ENCODE data around the gene APOL1.

DNA sequence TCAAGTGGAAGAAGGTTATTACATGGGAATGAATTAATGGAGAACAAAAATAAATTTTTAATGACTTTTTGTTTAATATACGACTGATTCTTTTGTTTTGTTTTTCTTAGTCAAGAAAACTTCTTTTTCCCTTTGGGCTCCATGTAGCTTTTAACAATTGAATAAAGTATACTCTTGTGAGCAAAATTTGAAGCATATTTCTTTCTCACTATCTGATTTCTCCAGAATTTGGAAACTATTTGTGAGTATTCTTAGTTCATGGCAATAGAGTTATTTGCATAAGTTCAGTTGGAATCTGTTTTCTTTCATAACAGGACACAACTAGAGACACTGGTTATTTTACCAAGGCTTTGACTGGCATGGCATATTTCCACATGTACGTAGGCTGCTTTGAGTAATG is 3.8 kb upstream of the APOL1 start:
- TF ChIP-seq, protein P1, sequence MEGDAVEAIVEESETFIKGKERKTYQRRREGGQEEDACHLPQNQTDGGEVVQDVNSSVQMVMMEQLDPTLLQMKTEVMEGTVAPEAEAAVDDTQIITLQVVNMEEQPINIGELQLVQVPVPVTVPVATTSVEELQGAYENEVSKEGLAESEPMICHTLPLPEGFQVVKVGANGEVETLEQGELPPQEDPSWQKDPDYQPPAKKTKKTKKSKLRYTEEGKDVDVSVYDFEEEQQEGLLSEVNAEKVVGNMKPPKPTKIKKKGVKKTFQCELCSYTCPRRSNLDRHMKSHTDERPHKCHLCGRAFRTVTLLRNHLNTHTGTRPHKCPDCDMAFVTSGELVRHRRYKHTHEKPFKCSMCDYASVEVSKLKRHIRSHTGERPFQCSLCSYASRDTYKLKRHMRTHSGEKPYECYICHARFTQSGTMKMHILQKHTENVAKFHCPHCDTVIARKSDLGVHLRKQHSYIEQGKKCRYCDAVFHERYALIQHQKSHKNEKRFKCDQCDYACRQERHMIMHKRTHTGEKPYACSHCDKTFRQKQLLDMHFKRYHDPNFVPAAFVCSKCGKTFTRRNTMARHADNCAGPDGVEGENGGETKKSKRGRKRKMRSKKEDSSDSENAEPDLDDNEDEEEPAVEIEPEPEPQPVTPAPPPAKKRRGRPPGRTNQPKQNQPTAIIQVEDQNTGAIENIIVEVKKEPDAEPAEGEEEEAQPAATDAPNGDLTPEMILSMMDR (IDR thresholded peaks at IDR 0.05): no peak
- no peak for TF ChIP-seq POLR2A (IDR thresholded peaks at IDR 0.05)
